Adipose tissue (tissue), 3 donors: ENCODE measurements around the gene NAV2. TPM values are rescaled to one million over a fixed set of nuclear protein-coding genes. Genes with fewer than 3 reads are reported as not detected.

ENCODE experiments used
- H3K27ac ChIP-seq: one replicate; pipeline ENCODE4 v1.5.1; 2013; ENCODE audit warnings: low read depth, low read length
- WGBS, 3 donors: extraction: QIAGEN DNeasy Blood & Tissue Kit; methylation state at CpG; one replicate each; pipeline ENCODE4 v1.1.7; 2013; 5-methylcytosine and 5-hydroxymethylcytosine counted together
- polyA plus RNA-seq, 3 donors: library from polyadenylated mRNA; stranded (reverse); fragments of 200-250 nt; gene quantifications; one replicate each; pipeline ENCODE4 v1.2.3, GENCODE V29; 2013
- donor health status: healthy with polysubstance abuse.
- donor health status: Bipolar disorder and iron deficiency.
- donor health status: healthy.

NAV2 gene
- polyA plus RNA-seq, 3 donors, result 3.9 to 5.1 (median 4.8) TPM

DNA sequence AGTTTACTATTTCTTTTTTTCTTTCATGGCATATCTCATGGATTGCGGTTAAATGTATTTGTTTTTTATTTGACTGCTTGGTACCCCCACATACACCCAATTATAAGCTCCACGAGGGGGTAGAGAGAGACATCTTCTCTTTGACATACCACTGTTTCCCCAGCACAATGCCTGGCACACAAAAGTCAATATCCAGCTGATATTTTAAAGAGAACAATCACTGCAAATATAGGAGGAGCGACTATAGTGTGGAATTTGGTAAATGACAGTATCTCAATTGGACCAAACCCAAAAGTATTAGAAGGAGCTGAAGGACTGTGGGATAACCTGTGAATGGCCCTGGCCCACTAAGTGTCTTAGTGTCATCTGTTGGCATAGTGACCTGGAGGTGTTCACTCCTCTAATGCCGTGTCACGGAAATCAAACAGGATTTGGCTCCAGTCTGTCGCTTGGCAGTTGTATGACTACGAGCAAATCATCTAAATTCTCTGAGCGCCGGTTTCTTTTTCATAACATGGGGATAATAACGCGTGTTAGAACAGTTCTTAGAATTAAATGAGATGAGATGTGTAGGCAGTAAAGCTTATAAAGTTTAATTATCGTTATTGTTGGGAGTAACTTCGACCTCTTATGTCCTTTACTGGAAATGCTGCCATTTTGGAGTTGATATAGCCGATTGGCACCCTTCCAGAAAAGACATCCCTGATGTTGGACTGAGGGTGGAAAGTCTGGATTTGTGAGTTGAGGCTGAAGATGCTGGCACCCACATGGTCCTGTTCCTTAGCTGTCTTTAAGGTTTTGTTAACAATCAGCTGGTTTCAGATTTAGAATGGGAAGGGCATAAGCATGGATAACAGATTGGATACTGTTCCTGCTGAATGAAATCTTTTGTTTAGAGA is 303.1 kb downstream of the NAV2 start:
- no peak overlapping the region for H3K27ac ChIP-seq
- WGBS, 3 donors, result 42 to 68% (median 66%) methylated on average over 14 of the region's 14 CpGs

DNA sequence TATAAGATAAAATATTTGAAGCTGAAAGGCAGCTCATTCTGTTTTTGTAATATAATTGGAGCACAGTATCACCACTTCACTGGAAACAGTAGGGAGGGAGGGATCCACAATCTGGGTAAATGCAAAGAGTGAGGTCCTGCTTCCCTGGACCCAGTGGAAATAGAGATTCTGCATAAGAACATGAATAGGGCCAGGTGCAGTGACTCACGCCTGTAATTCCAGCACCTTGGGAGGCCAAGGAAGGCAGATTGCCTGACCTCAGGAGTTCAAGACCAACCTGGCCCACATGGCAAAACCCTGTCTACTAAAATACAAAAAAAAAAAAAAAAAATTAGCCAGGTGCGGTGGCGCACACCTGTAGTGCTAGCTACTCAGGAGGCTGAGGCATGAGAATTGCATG is 303.9 kb downstream of the NAV2 start:
- 63 to 67% (median 66%) methylated on average over 3 of the region's 3 CpGs for WGBS, 3 donors
- no peak overlapping the region for H3K27ac ChIP-seq

DNA sequence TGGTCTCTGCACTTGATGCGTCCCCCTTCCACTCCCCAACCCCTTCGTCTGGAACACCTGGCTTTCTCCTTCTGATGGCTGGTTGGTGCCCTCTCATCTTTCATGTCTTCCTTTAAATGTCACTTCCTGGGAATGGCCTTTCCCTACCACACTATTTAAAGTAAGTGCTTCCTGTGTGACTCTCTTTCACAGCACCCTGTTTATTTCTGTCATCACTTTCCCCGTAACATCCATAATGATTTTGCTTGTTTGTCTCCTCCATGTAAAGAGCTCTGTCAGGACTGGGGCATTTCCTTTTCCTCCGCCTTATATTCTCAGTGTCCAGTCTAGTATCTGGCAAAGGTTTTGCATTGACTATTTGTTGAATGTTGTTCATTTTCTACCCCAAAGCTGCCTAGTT is 304.7 kb downstream of the NAV2 start:
- no peak overlapping the region for H3K27ac ChIP-seq
- 88 to 92% (median 89%) methylated on average over 4 of the region's 4 CpGs for WGBS, 3 donors

DNA sequence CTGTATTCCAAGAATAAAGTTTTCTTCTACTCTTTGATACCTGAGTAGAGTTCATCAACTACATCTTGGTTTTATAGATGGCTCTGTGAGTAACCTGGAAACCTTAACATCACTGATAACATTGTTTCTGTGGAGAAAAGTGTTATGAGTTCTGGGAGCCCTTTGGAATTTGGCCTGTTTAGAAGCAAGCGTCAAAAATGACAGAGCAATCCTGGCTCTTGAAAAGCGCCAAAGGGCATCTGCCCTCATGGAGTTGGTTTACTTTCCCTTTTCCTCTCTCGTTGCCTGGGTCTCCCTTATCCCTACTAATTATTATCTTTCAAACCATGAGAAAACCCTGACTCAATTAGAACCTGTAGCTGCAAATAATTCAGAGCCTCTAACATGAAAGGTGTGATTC is 307.6 kb downstream of the NAV2 start:
- no peak overlapping the region for H3K27ac ChIP-seq
- WGBS, 3 donors, result 76 to 82% (median 81%) methylated on average over 3 of the region's 3 CpGs

DNA sequence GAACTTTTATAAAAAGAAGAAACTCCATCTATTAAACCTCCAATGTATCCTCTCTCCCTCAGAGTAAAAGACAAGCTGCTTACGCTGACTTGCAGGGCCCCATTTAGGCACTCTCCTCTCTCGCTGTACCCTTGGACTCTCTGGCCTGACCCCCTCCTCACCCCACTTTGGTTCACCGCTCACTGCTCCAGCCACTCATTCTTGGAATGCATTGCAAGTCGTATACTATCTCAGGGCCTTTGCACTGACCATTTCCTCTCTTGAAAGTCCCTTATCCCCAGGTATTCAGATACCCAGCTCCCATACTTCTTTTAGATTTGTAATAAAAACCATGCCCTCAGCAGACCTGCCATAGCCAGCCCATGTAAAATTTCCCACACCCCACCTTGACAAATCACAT is 308.1 kb downstream of the NAV2 start:
- H3K27ac ChIP-seq, result no peak overlapping the region
- WGBS, 3 donors, result 90 to 92% (median 90%) methylated on average over 4 of the region's 4 CpGs

DNA sequence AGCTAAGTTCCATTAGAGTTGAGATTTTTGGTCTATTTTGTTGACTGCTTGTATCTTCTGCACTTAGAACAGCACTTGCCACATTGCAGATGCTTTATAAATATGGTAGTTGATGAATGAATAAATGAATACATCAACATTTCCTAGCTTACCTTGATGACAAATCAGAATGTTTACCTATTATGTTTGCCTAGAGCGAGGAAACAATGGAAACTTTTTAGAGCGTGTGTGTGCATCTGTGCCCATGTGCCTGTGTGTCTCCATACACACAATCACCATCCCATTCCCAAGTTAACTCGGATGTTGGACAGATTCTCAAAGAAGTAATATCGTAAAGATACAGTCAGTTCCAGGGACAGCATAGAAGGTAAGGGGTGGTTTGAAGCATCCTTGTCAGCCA is 308.6 kb downstream of the NAV2 start:
- WGBS, 3 donors, result 50 to 94% (median 87%) methylated on average over 4 of the region's 4 CpGs
- no peak overlapping the region for H3K27ac ChIP-seq

DNA sequence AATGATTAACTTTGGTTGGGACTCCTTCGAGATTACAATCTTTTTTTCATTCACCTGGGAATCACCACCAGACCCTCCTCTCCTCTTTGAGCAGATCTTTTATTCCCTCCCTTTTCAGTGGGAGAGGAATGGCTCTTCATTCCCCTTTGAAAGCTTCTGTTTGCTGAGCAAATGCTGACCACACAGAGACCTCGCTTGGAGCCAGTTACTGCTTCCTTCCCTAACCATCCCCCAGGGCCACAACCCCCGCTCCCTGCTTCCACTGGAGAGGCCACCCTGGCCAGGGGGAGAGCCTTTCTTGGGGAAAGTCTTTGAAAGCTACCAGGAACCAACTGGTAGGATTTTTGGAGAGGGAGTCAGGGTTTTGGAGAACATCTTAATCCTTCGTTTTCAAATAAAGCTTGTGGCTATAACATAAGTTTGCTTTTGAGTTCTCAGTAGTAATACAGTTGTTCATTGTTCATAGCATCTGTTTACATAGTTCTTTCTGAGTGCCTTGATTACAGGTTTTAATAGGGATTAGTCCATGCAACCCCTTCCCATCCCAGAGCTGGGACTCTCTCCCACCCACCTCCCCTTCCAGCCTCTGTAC is 309.2 kb downstream of the NAV2 start:
- 60 to 74% (median 60%) methylated on average over 4 of the region's 4 CpGs for WGBS, 3 donors
- H3K27ac ChIP-seq, result no peak overlapping the region

DNA sequence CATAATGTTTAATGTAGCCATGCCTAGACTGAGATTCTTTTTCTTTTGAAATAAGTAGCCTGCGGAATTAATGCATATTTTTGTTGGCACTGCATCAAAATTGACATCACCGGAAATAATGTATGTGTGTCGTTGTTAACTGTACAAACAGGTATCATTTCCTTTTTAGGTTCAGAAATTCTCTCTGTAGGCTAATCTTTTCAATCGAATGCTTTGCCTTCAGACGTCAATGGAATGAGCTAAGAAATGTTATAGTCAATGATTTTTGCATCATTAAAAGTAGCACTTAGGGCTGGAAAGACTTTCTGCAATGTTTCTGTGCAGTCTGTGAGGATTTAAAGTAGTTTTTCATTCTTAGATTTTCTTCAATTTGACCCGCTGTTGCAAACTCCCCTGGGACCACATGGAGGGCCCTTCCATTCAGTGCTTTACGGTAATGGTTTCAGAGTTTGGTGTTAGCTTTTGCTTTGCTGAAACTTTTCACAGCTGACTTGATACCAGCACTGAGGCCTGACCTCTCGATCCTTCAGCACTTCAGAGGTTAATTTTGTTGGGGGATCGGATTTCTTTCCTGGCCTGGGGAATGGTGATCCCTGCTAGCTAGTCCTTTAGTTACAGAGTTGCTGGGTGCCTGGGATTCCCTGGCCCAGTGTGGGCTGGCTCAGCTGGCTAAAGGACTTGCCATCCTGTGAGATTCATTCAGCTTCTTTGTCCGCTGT is 309.9 kb downstream of the NAV2 start:
- no peak overlapping the region for H3K27ac ChIP-seq
- 32 to 66% (median 58%) methylated on average over 10 of the region's 10 CpGs for WGBS, 3 donors

DNA sequence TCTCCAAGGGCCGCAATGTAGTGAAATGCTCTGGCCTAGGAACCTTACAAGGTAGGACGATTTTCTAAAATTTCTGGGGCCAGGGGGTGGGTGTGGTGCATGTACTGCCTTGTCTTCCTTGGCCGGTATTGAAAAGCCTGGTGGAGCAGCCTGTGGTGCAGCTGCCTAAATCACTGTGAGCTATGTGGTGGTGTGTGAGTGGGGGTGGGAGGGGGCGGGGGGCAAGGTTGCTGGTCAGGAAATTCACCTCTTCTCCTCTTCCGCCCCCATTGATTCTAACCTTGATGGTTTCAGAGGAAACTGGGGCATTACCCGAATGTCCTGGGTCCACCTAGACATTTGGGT is 310.4 kb downstream of the NAV2 start:
- WGBS, 3 donors, result 31 to 82% (median 68%) methylated on average over 6 of the region's 6 CpGs

DNA sequence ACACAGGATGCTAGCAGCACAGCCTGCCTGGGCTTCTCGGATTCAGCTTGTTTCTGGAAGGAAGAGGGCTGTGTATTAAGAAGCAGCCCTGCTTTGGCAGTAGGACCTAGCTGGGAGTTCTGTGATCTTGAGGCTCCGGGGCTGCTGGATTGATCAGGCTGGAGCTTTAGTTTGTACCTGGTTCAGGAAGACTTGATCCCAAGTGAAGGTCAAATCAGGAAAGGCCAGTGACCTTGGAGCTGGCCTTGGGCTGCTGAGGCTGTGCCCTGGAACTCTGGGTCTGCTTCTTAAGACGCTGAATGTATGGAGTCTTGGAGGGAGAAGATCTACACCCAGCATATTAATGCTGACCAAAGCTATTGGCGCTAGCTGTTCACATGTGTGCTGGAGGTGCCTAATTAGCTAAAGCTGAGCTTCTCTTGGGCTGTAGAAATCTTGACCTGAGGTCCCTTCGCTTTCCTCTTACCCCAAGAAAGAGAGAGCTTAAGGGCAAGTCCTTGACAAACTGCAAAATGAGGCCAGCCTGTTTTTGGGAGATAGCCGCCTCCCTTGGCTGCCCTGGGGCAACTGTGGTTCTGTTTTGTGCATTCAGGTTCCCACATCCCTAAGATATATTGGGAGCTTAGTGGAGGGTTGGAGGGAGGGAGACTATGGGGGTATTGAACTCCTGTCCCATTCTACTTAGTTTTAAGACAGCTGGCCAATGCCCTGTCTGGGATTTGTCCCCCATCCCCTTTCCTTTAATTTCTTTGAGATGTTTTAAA is 311.7 kb downstream of the NAV2 start:
- WGBS, 3 donors, result 60 to 94% (median 93%) methylated on average over 6 of the region's 6 CpGs
- H3K27ac ChIP-seq, result no peak overlapping the region

More for the DNA sequence above, 310.4 kb downstream of the NAV2 start:
- no peak overlapping the region for H3K27ac ChIP-seq

DNA sequence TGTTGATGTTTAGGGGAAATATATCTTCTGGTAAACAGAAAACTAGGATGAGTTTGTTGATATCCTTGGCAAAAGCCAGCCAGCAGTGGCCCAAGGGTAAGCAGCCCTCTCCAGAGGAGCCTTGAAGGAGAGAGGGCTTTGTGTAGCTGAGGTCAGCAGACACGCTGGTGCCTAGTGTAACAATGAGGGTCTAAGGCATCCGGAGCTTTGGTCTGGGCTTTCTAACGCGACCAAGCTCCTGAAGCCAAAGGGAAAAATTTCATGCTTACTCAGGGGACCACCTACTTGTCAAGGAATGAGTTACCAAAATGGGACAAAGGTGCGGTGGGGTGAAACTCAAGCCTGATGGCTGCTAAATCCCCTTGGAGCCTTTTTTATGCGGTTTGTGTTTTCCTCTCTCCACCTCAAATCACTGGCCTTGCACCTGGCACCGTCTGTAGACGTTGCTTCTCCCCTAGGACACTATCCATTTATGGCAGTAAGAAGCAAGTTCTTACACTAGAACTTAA is 312.7 kb downstream of the NAV2 start:
- H3K27ac ChIP-seq, result no peak overlapping the region
- 69 to 81% (median 73%) methylated on average over 8 of the region's 8 CpGs for WGBS, 3 donors

DNA sequence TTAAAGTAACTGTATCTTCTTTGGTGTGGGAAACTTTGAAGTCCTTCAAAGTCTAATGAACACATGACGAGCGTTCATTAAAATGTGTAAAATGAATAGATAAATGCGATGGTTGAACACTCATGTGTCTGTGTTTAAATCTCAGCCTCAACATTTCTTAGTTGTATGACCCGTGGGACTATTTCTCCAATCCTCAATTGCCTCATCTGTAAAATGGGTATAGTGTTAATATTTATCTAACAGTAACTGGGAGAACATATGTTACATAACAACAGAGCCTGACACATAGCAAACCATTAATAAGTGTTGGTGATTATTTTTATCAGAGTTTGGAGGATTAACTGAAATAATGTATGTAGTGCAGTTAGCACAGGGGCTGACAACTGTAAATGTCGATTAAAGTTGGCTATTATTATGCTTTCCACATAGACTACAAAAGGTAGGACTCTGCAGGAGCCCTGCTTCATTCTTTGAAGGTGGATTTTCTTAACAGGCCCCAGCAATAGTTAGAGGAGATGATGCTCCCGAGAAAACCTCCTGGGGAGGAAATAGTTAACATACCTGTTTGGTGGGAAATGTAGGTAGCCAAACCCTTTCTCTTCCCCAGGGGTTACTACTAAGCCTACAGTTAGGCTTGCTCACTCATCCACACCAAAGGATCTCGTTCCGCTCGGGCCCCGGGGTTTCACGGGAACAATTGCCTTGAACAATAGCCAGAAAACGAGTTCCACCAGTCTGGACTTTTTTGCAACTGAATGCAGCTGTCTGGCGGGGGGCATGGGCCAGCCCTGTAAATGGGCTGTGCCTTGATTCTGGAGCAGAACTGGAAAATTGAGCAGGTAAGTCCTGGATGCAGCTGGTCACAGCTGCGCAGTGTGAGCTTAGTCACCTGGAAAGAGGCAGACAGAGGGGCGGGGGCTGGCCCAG is 314.3 kb downstream of the NAV2 start:
- no peak overlapping the region for H3K27ac ChIP-seq
- 38 to 69% (median 64%) methylated on average over 15 of the region's 15 CpGs for WGBS, 3 donors

DNA sequence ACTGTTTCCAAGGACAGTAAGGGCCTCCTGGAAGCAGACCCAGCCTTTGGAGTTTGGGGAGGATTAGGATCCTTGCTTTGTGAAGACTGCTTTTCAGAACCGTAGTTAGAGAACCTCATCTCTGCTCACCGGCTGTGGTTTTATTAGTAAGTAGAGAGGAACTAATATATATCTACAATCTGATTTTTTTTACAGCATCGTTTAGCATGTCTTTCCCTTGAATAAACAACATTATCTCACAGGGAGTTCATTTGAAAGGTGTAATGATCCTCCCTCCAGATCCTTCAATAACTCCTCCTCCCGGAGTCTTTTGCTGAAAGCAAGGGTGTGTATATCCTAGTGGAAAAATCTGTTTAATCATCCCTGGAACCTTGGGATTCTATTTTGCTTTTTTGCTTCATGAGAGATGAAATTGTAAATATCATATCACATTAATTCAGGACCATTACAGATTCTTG is 314.9 kb downstream of the NAV2 start:
- 32 to 62% (median 53%) methylated on average over 4 of the region's 4 CpGs for WGBS, 3 donors
- no peak overlapping the region for H3K27ac ChIP-seq

DNA sequence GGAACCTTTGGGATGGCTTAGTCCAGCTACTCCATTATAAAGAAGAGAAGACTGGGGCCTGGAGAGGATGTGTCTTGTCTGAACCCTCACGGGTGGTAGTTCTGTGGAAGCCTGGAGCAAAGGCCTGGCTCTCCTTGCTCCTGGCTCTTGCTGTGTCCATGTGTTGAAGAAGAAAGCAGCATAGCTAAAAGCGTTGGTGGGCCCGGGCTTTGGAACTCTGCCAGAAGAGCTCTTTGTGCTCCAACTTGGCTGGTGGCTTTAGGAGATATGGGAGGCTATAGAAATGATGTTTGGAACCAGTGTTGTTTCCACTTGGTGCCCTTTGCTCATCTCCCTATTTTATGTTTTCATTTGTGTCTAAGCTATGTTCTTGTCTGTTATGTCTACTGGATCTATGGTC is 316.6 kb downstream of the NAV2 start:
- no peak overlapping the region for H3K27ac ChIP-seq
- WGBS, 3 donors, result 48 to 83% (median 72%) methylated on average over 3 of the region's 3 CpGs

DNA sequence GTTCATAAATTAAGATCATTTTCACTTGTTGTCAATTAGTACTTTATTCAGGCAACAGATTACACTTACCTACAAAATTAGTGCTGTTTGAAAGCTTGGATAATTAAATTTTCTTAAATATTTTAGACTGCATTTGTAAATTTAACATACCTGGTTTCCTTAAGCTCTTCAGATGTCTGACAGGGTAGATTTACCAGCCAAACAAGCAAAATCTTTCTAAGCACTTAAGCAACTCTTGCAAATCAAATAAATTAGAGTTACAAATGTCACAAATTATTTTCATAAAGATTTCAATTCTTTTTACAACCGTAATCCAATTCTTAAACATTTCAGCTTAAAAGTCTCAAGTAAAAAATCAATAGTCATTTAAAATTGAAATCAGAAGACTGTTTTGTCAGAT is 317.8 kb downstream of the NAV2 start:
- H3K27ac ChIP-seq, result no peak overlapping the region
- WGBS, 3 donors, result 49 to 96% (median 89%) methylated on average over 1 of the region's 1 CpG

DNA sequence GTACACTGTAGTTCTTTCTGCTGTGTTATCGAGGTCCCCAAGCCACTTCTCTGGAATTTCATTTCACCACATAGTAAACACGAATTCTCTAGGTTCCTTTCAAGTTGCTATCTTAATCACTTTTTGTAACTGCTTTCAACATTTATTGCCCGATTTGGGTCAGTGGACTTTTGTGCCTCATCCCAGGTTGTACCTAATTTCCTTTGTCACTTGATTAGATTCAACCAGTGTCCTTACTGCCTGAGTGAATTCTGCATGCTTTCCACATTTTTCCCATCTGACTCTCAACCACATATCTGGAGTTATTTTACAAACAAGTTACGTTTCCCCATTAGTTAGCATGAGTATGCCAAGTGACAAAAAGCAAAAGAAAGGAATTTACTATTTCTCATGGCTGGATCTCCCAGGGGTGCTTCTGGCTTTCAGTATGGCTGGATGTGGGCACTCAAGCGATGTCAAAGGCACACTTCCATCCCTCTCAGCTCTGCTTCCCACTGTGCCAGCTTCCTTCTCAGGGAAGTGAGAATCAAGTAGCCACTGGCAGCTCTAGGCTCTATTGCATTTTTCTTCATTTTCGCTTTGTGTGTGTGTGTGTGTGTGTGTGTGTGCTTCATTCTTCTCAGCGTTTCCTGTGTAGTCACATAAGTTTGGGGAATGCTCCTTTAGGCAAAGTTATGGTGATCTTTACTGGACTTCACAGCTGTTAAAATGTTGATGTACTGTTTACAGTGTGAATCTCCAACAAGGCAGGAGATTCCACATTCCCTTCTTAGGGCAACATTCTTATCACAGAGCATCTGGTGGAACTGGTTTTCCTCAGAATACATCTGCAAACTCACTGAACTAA is 318.7 kb downstream of the NAV2 start:
- WGBS, 3 donors, result 50 to 72% (median 71%) methylated on average over 7 of the region's 7 CpGs

DNA sequence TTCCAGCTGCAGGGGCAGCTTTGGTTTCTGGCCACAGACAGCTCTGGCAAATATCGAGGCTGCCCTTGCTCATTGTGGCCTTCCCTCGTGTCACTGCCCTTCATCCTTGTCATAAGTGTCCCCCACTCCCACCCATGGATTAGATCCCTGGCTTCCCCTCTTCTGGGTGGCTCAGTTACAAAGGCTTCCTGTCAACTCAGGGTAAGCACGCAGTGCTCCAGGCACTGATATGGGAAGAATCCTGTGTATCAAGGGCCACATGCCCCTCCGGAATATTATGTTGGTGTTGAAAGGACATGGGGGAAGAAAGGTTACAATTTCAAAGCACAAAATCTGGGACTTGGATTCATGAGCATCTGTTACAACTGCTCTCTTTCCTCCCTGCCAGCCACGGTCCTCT is 319.5 kb downstream of the NAV2 start:
- no peak overlapping the region for H3K27ac ChIP-seq
- WGBS, 3 donors, result 66 to 86% (median 75%) methylated on average over 5 of the region's 5 CpGs

More for the DNA sequence above, 318.7 kb downstream of the NAV2 start:
- H3K27ac ChIP-seq, result no peak overlapping the region
